Fibroblast of skin of right quadriceps (primary cell): ENCODE results near the gene DACT1.
"Not testable (repeated sequence)": the region's sequence is repeated elsewhere in the genome, so short reads cannot be mapped to it uniquely, and the experiment has no call there.

ENCODE experiments used
- DNase-seq: peaks from one replicate; pipeline ENCODE4 v3.0.0-alpha.2; 2013

Gene DACT1

GRCh38 chr14:58637391-58638230 is at the start of gene DACT1:
Gene DACT1 (plus strand): TSS chr14:58637962. CDS start chr14:58638203, 241 bp downstream.
- peak; percentile 88 for DNase-seq

- not testable (repeated sequence) for DNase-seq
Observed at GRCh38 chr14:58588321-58588720, 49.4 kb upstream of the DACT1 start.

- DNase-seq = no peak
Observed at GRCh38 chr14:58593977-58594376, 43.8 kb upstream of the DACT1 start.

GRCh38 chr14:58597041-58597440 is 40.7 kb upstream of the DACT1 start:
- no peak for DNase-seq

- no peak for DNase-seq
Observed at GRCh38 chr14:58598028-58598803, 39.5 kb upstream of the DACT1 start.

GRCh38 chr14:58598804-58599525 is 38.8 kb upstream of the DACT1 start:
- DNase-seq = no peak

- no peak for DNase-seq
Observed at GRCh38 chr14:58599707-58600106, 38.1 kb upstream of the DACT1 start.

GRCh38 chr14:58605465-58605864 is 32.3 kb upstream of the DACT1 start:
- DNase-seq = no peak

GRCh38 chr14:58607131-58607951 is 30.4 kb upstream of the DACT1 start:
- DNase-seq = peak; percentile 24

- DNase-seq = peak; percentile 82
Observed at GRCh38 chr14:58607952-58608317, 29.8 kb upstream of the DACT1 start.

GRCh38 chr14:58617619-58618018 is 20.1 kb upstream of the DACT1 start:
- peak; percentile 54 for DNase-seq

- DNase-seq = no peak
Observed at GRCh38 chr14:58620011-58620410, 17.8 kb upstream of the DACT1 start.

- DNase-seq = no peak
Observed at GRCh38 chr14:58625438-58625837, 12.3 kb upstream of the DACT1 start.

- peak; percentile 91 for DNase-seq
Observed at GRCh38 chr14:58626431-58626831, 11.3 kb upstream of the DACT1 start.

- no peak for DNase-seq
Observed at GRCh38 chr14:58628406-58628805, 9.4 kb upstream of the DACT1 start.

- DNase-seq = no peak
Observed at GRCh38 chr14:58629281-58629680, 8.5 kb upstream of the DACT1 start.

GRCh38 chr14:58631732-58632131 is 6.0 kb upstream of the DACT1 start:
- no peak for DNase-seq

- DNase-seq = peak; percentile 49
Observed at GRCh38 chr14:58633831-58634230, 3.9 kb upstream of the DACT1 start.

GRCh38 chr14:58634406-58635090 is 3.2 kb upstream of the DACT1 start:
- no peak for DNase-seq

- no peak for DNase-seq
Observed at GRCh38 chr14:58635091-58635830, 2.5 kb upstream of the DACT1 start.

GRCh38 chr14:58636129-58636528 is 1.6 kb upstream of the DACT1 start:
- DNase-seq = no peak
